Liver (tissue), 9 donors: ENCODE results near the gene CLK1. TPM values are rescaled to one million over a fixed set of nuclear protein-coding genes. Genes with fewer than 3 reads are reported as not detected.

Experiments
- DNase-seq: peaks from one replicate; pipeline ENCODE4 v3.0.0-alpha.2; 2017; ENCODE audit warnings: low spot score
- H3K27ac ChIP-seq, 2 donors: one replicate each; pipeline ENCODE4 v1.7.0; 2013; ENCODE audit warnings: inconsistent platforms in 2 of 2, low read length in 2 of 2, control low read depth in 1 of 2, low read depth in 1 of 2, mild to moderate bottlenecking in 1 of 2
- H3K27me3 ChIP-seq, 4 donors: one replicate each; pipeline versions ENCODE4 v1.6.1 to v1.7.0; 2013; ENCODE audit warnings: low read length in 3 of 4, inconsistent platforms in 1 of 4, mild to moderate bottlenecking in 1 of 4, moderate library complexity in 1 of 4; ENCODE audit not compliant: control insufficient read depth in 4 of 4, insufficient read depth in 4 of 4
- H3K36me3 ChIP-seq, 4 donors: one replicate each; pipeline versions ENCODE4 v1.6.1 to v1.7.0; 2013; ENCODE audit warnings: low read length in 3 of 4, mild to moderate bottlenecking in 3 of 4, low read depth in 1 of 4, moderate library complexity in 1 of 4; ENCODE audit not compliant: control insufficient read depth in 4 of 4, insufficient read depth in 3 of 4
- H3K4me1 ChIP-seq, 4 donors: one replicate each; pipeline versions ENCODE4 v1.6.1 to v1.7.0; 2013; ENCODE audit warnings: low read length in 3 of 4, mild to moderate bottlenecking in 3 of 4, moderate library complexity in 1 of 4; ENCODE audit not compliant: control insufficient read depth in 4 of 4, insufficient read depth in 4 of 4
- H3K4me3 ChIP-seq, 3 donors: one replicate each; pipeline versions ENCODE4 v1.6.1 to v1.7.0; 2013; ENCODE audit warnings: low read length in 3 of 3, control low read depth in 1 of 3, low read depth in 1 of 3, mild to moderate bottlenecking in 1 of 3
- H3K9ac ChIP-seq, 2 donors: one replicate each; pipeline ENCODE4 v1.7.0; 2013; ENCODE audit warnings: low read length in 2 of 2, mild to moderate bottlenecking in 2 of 2, moderate library complexity in 2 of 2, control low read depth in 1 of 2, low read depth in 1 of 2
- H3K9me3 ChIP-seq, 4 donors: one replicate each; pipeline versions ENCODE4 v1.6.1 to v1.7.0; 2013; ENCODE audit warnings: low read length in 3 of 4; ENCODE audit not compliant: control insufficient read depth in 4 of 4
- ATF3 ChIP-seq: IDR thresholded peaks from 2 replicates; pipeline ENCODE4 v1.6.1; 2016; ENCODE audit warnings: antibody characterized with exemption
- CTCF ChIP-seq: fragments of 150-350 bp; IDR thresholded peaks from 2 replicates; pipeline ENCODE4 v1.5.1; 2017; ENCODE audit warnings: improper control_type of control experiment, low read depth, low read length; ENCODE audit not compliant: missing input control
- EGR1 ChIP-seq, 2 donors: IDR thresholded peaks; 2 replicates each; pipeline ENCODE4 v1.6.1; 2016 to 2018; ENCODE audit warnings: antibody characterized with exemption in 2 of 2, low read depth in 2 of 2
- FOXA1 ChIP-seq: IDR thresholded peaks from 2 replicates; pipeline ENCODE4 v1.6.1; 2016; ENCODE audit warnings: antibody characterized with exemption
- FOXA2 ChIP-seq: IDR thresholded peaks from 2 replicates; pipeline ENCODE4 v1.6.1; 2016; ENCODE audit warnings: antibody characterized with exemption
- GABPA ChIP-seq, 2 donors: IDR thresholded peaks in 1 of 2; conservative IDR thresholded peaks in 1 of 2; 2 replicates each; pipeline ENCODE4 v1.6.1; 2016; ENCODE audit warnings: antibody characterized with exemption in 2 of 2, mild to moderate bottlenecking in 1 of 2, moderate library complexity in 1 of 2
- HNF4A ChIP-seq, 2 donors: conservative IDR thresholded peaks; 2 replicates each; pipeline ENCODE4 v1.6.1; 2016; ENCODE audit warnings: antibody characterized with exemption in 2 of 2, mild to moderate bottlenecking in 2 of 2
- HNF4G ChIP-seq: IDR thresholded peaks from 2 replicates; pipeline ENCODE4 v1.6.1; 2016; ENCODE audit warnings: antibody characterized with exemption
- JUND ChIP-seq, 2 donors: IDR thresholded peaks; 2 replicates each; pipeline ENCODE4 v1.6.1; 2016; ENCODE audit warnings: antibody characterized with exemption in 2 of 2
- NR2F2 ChIP-seq: IDR thresholded peaks from 2 replicates; pipeline ENCODE4 v1.6.1; 2016; ENCODE audit warnings: antibody characterized with exemption
- RAD21 ChIP-seq, 2 donors: IDR thresholded peaks; 2 replicates each; pipeline ENCODE4 v1.6.1; 2016; ENCODE audit warnings: antibody characterized with exemption in 2 of 2, mild to moderate bottlenecking in 2 of 2
- REST ChIP-seq: IDR thresholded peaks from 2 replicates; pipeline ENCODE4 v1.6.1; 2016; ENCODE audit warnings: antibody characterized with exemption, mild to moderate bottlenecking
- RXRA ChIP-seq, 2 donors: IDR thresholded peaks; 2 replicates each; pipeline ENCODE4 v1.6.1; 2017 to 2018; ENCODE audit warnings: antibody characterized with exemption in 2 of 2, mild to moderate bottlenecking in 1 of 2
- SP1 ChIP-seq: IDR thresholded peaks from 2 replicates; pipeline ENCODE4 v1.6.1; 2018; ENCODE audit warnings: antibody characterized with exemption, mild to moderate bottlenecking
- TAF1 ChIP-seq: conservative IDR thresholded peaks from 2 replicates; pipeline ENCODE4 v1.6.1; 2016; ENCODE audit warnings: antibody characterized with exemption, mild to moderate bottlenecking
- YY1 ChIP-seq: IDR thresholded peaks from 2 replicates; pipeline ENCODE4 v1.6.1; 2016; ENCODE audit warnings: antibody characterized with exemption, mild to moderate bottlenecking
- ZBTB33 ChIP-seq: IDR thresholded peaks from 2 replicates; pipeline ENCODE4 v1.6.1; 2016; ENCODE audit warnings: antibody characterized with exemption
- WGBS: extraction: QIAGEN DNeasy Blood & Tissue Kit; methylation state at CpG from one replicate; pipeline ENCODE4 v1.1.7; 2013; 5-methylcytosine and 5-hydroxymethylcytosine counted together
- polyA plus RNA-seq, 2 donors: library from polyadenylated mRNA; stranded (reverse) in 1 of 2; unstranded in 1 of 2; fragments of 200-250 nt in 1 of 2; fragments of >200 nt in 1 of 2; fragmentation: Nextera tagmentation in 1 of 2; extraction: Ambion mirVana in 1 of 2; gene quantifications; one replicate each; pipeline versions ENCODE4 v1.2.1 to v1.2.3, GENCODE V29; 2013 to 2015
- total RNA-seq, 2 donors: library from RNA; depleted of rRNA; stranded (reverse); fragments of >200 nt; gene quantifications; one replicate each; pipeline ENCODE4 v1.2.3, GENCODE V29; 2014
- TF ChIP-seq, protein P1 (sequence below): IDR thresholded peaks from 2 replicates; pipeline ENCODE4 v1.6.1; 2016; ENCODE audit warnings: antibody characterized with exemption
- donor health status: healthy.
- donor health status: healthy.
- donor health status: healthy.
- donor health status: healthy.
- donor health status: healthy.

CLK1 gene
- total and polyA plus RNA-seq, 4 donors: 21.2 to 86.3 (median 61.8) TPM

- Histone ChIP-seq H3K27ac (no peak overlapping the region), H3K4me1 (no peaks in the 10 kb centered on the region), H3K4me3 (no peak overlapping the region), H3K36me3 (peaks cover 23 to 53% (median 50%) of the 10 kb centered on the region in 4 donors), H3K9me3 (no peaks in the 10 kb centered on the region), H3K27me3 (no peaks in the 10 kb centered on the region), H3K9ac (no peak overlapping the region)
- TF ChIP-seq FOXA1: no peak
- no peak for TF ChIP-seq JUND (IDR thresholded peaks at IDR 0.05)
- TF ChIP-seq ATF3: no peak
- TF ChIP-seq, protein P1, sequence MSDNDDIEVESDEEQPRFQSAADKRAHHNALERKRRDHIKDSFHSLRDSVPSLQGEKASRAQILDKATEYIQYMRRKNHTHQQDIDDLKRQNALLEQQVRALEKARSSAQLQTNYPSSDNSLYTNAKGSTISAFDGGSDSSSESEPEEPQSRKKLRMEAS: no peak
- TF ChIP-seq NR2F2: no peak
- no peak for TF ChIP-seq ZBTB33
- TF ChIP-seq FOXA2: no peak
- no peak for TF ChIP-seq HNF4A (conservative IDR thresholded peaks at IDR 0.05)
- TF ChIP-seq RAD21 (IDR thresholded peaks at IDR 0.05): no peak
- TF ChIP-seq REST: no peak
- no peak for TF ChIP-seq CTCF
- no peak for TF ChIP-seq TAF1
- no peak for TF ChIP-seq HNF4G
- TF ChIP-seq RXRA (IDR thresholded peaks at IDR 0.05): no peak
- no peak for TF ChIP-seq SP1
- no peak for TF ChIP-seq GABPA (IDR thresholded peaks at IDR 0.05 in 1 of 2, conservative IDR thresholded peaks at IDR 0.05 in 1 of 2)
- TF ChIP-seq YY1: no peak
- no peak for TF ChIP-seq EGR1 (IDR thresholded peaks at IDR 0.05; ENCODE audit: low read depth in 2 of 2)
- 98% methylated on average over 6 of the region's 6 CpGs for WGBS
- no peak for DNase-seq
Observed at GRCh38 chr2:200851398-200852248, 12.8 kb downstream of the CLK1 start.
